ENCODE measurements around the gene GPR150. TPM values are rescaled to one million over a fixed set of nuclear protein-coding genes. Genes with fewer than 3 reads are reported as not detected.
A peak's percentile ranks its signal among the peaks of the same experiment; 100 is the strongest.

Gene GPR150
- total and polyA plus RNA-seq, 9 of the 15 experiments (the other 6 are each of a cell fraction or from before 2014, with no cell fraction given): not detected

DNA sequence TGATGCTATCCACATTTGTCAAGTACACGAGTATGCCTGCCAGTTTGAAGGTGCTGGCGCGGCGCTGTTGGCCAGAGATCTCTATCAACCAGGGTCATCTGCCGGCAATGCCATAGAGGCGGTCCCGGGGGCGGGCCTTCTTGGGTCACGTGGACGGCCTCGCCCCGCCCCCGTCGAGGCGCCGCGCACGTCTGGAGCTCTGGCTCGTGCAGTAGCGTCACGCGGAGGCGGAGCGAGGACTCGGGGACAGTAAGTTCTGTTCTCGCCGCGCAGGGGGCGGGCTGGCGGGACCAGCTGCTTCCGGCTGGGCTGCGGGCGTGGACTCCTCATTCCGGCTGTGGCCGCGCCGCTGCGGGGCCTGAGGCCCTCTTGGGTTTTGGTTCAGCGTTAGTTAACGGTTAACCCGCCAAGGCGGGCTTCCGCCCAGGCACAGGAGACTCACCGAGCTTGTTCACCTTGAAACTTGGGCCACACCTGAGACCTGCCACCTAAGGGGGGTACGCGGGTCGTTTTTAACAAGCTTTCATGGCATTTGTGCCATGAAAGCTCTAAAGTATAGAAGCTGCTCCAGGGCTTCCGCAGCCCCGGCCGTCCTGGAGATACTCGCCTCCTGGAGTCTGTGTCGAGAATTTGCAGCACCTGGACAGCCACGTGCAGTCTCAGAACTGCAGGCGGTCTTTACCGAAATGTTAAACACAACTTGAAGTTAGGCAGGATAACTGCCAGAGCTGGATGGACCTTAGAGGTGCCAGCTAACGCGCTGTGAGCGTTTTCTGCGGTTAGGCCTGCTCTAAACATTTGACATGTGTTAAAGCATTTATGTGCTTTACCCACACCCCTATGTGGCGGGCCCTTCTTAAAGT is 26.9 kb downstream of the GPR150 start, which contains the start of gene RFESD (continued):
- TF ChIP-seq ZNF512 (tag; IDR thresholded peaks at IDR 0.05): no peak
- no peak for TF ChIP-seq STAG1 (CRISPR knock-in tag; IDR thresholded peaks at IDR 0.05; ENCODE audit: borderline replicate concordance)
- no peak for TF ChIP-seq EZH2 (IDR thresholded peaks at IDR 0.05; ENCODE audit: borderline replicate concordance, low read depth, low read length)
- TF ChIP-seq CCNT2 (IDR thresholded peaks at IDR 0.05; ENCODE audit: borderline replicate concordance, extremely low read depth, insufficient read length, low read depth, low read length): peak; percentile 95
- TF ChIP-seq GMEB1 (CRISPR knock-in tag; IDR thresholded peaks at IDR 0.05): peak; percentile 55
- no peak for TF ChIP-seq ARID1B (IDR thresholded peaks at IDR 0.05)
- no peak for TF ChIP-seq ZNF384 (IDR thresholded peaks at IDR 0.05; ENCODE audit: low read depth, low read length)
- peak; percentile 69; the same call in 1 of the 2 replicates for TF ChIP-seq ZBTB7A (IDR thresholded peaks at IDR 0.05; ENCODE audit: borderline replicate concordance, control insufficient read depth, low read depth, low read length)
- no peak for TF ChIP-seq E2F3 (CRISPR knock-in tag; IDR thresholded peaks at IDR 0.05)
- no peak for TF ChIP-seq LARP7 (IDR thresholded peaks at IDR 0.05)
- TF ChIP-seq ZNF3 (CRISPR knock-in tag; IDR thresholded peaks at IDR 0.05): no peak
- no peak for TF ChIP-seq ZNF785 (CRISPR knock-in tag; IDR thresholded peaks at IDR 0.05)
- no peak for TF ChIP-seq ATF6 (CRISPR knock-in tag; IDR thresholded peaks at IDR 0.05)
- peak; percentile 65 to 87; a peak in 1 of 4 replicates for TF ChIP-seq UBTF (IDR thresholded peaks at IDR 0.05; ENCODE audit: borderline replicate concordance in 1 of 2, low read depth in 2 of 2, low read length in 2 of 2)
- TF ChIP-seq, protein P1, sequence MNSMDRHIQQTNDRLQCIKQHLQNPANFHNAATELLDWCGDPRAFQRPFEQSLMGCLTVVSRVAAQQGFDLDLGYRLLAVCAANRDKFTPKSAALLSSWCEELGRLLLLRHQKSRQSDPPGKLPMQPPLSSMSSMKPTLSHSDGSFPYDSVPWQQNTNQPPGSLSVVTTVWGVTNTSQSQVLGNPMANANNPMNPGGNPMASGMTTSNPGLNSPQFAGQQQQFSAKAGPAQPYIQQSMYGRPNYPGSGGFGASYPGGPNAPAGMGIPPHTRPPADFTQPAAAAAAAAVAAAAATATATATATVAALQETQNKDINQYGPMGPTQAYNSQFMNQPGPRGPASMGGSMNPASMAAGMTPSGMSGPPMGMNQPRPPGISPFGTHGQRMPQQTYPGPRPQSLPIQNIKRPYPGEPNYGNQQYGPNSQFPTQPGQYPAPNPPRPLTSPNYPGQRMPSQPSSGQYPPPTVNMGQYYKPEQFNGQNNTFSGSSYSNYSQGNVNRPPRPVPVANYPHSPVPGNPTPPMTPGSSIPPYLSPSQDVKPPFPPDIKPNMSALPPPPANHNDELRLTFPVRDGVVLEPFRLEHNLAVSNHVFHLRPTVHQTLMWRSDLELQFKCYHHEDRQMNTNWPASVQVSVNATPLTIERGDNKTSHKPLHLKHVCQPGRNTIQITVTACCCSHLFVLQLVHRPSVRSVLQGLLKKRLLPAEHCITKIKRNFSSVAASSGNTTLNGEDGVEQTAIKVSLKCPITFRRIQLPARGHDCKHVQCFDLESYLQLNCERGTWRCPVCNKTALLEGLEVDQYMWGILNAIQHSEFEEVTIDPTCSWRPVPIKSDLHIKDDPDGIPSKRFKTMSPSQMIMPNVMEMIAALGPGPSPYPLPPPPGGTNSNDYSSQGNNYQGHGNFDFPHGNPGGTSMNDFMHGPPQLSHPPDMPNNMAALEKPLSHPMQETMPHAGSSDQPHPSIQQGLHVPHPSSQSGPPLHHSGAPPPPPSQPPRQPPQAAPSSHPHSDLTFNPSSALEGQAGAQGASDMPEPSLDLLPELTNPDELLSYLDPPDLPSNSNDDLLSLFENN (IDR thresholded peaks at IDR 0.05; ENCODE audit: low read depth in 2 of 2, low read length in 2 of 2): peak in 1 of 2 experiments; percentile 79; a peak in 2 of 4 replicates
